ENCODE results near the gene CYTH3. TPM values are rescaled to one million over a fixed set of nuclear protein-coding genes. Genes with fewer than 3 reads are reported as not detected.
A peak's percentile ranks its signal among the peaks of the same experiment; 100 is the strongest.

The CYTH3 gene
- total RNA-seq, 1 experiment from 2014 or later, result 73.4 TPM

GRCh38 chr7:6271060-6271658 is 1.3 kb downstream of the CYTH3 start:
- Mint-ChIP-seq H3K4me1 (ENCODE audit: low read depth, unreplicated experiment) (peaks cover 68% of the 10 kb centered on the region), H3K36me3 (ENCODE audit: insufficient read depth, unreplicated experiment) (peaks cover 33% of the 10 kb centered on the region), H3K27me3 (ENCODE audit: unreplicated experiment) (no peaks in the 10 kb centered on the region), H3K9me3 (ENCODE audit: low read depth, unreplicated experiment) (no peaks in the 10 kb centered on the region), H3K4me3 (ENCODE audit: low read depth, unreplicated experiment) (peak overlapping the region; percentile 99), H3K27ac (ENCODE audit: unreplicated experiment) (peak overlapping the region; percentile 89)
- no TSS peak for BruUV-seq (replicated peaks)
- peak; percentile 47 for TF ChIP-seq CTCF (IDR thresholded peaks at IDR 0.05; ENCODE audit: unreplicated experiment)
- CTCF ChIA-PET, result interaction anchor here (1.0 to 1.9 kb wide), 7 partner anchors 11 to 53 kb away, joined by 3 to 13 read pairs (median 3); no protein-coding TSS in a partner anchor
- intact Hi-C loops (cut with micrococcal nuclease; ENCODE audit: unreplicated experiment), result loop anchor here (1.0 to 5.0 kb wide), 4 partner anchors 36 to 109 kb away; no protein-coding TSS in a partner anchor
- DNase-seq, result peak; percentile 76

GRCh38 chr7:6269527-6269926 is 2.9 kb downstream of the CYTH3 start:
- Mint-ChIP-seq H3K27me3 (ENCODE audit: unreplicated experiment) (no peaks in the 10 kb centered on the region), H3K4me3 (ENCODE audit: low read depth, unreplicated experiment) (peak overlapping the region; percentile 19), H3K27ac (ENCODE audit: unreplicated experiment) (peak overlapping the region; percentile 12)

GRCh38 chr7:6268907-6269306 is 3.5 kb downstream of the CYTH3 start:
- Mint-ChIP-seq H3K27ac (ENCODE audit: unreplicated experiment) (peak overlapping the region; percentile 29), H3K4me3 (ENCODE audit: low read depth, unreplicated experiment) (peak overlapping the region; percentile 19), H3K27me3 (ENCODE audit: unreplicated experiment) (no peaks in the 10 kb centered on the region), H3K4me1 (ENCODE audit: low read depth, unreplicated experiment) (peaks cover 83% of the 10 kb centered on the region), H3K9me3 (ENCODE audit: low read depth, unreplicated experiment) (no peaks in the 10 kb centered on the region), H3K36me3 (ENCODE audit: insufficient read depth, unreplicated experiment) (peaks cover 33% of the 10 kb centered on the region)
- peak; percentile 54 for DNase-seq
- TF ChIP-seq CTCF (IDR thresholded peaks at IDR 0.05; ENCODE audit: unreplicated experiment), result no peak
- CTCF ChIA-PET, result interaction anchor here (0.6 kb wide), 1 partner anchor 14 kb away, joined by 4 read pairs; no protein-coding TSS in a partner anchor
- intact Hi-C loops (cut with micrococcal nuclease; ENCODE audit: unreplicated experiment), result loop anchor here (5.0 kb wide), 2 partner anchors 62 to 92 kb away; no protein-coding TSS in a partner anchor
- BruUV-seq (replicated peaks), result no TSS peak

More at GRCh38 chr7:6269527-6269926, 2.9 kb downstream of the CYTH3 start:
- CTCF ChIA-PET, result interaction anchor here (0.6 to 0.9 kb wide), 2 partner anchors 10 to 13 kb away, joined by 3 to 4 read pairs; no protein-coding TSS in a partner anchor
- peaks cover 33% of the 10 kb centered on the region for H3K36me3 Mint-ChIP-seq (ENCODE audit: insufficient read depth, unreplicated experiment)
- TF ChIP-seq CTCF (IDR thresholded peaks at IDR 0.05; ENCODE audit: unreplicated experiment), result no peak
- peaks cover 79% of the 10 kb centered on the region for H3K4me1 Mint-ChIP-seq (ENCODE audit: low read depth, unreplicated experiment)
- no TSS peak for BruUV-seq (replicated peaks)
- intact Hi-C loops (cut with micrococcal nuclease; ENCODE audit: unreplicated experiment), result loop anchor here (5.0 kb wide), 2 partner anchors 62 to 92 kb away; no protein-coding TSS in a partner anchor
- H3K9me3 Mint-ChIP-seq (ENCODE audit: low read depth, unreplicated experiment), result no peaks in the 10 kb centered on the region
- DNase-seq, result no peak

- Mint-ChIP-seq H3K27me3 (ENCODE audit: unreplicated experiment) (no peaks in the 10 kb centered on the region), H3K4me1 (ENCODE audit: low read depth, unreplicated experiment) (peaks cover 78% of the 10 kb centered on the region), H3K9me3 (ENCODE audit: low read depth, unreplicated experiment) (no peaks in the 10 kb centered on the region), H3K4me3 (ENCODE audit: low read depth, unreplicated experiment) (peak overlapping the region; percentile 19), H3K27ac (ENCODE audit: unreplicated experiment) (peak overlapping the region; percentile 29), H3K36me3 (ENCODE audit: insufficient read depth, unreplicated experiment) (peaks cover 27% of the 10 kb centered on the region)
- TF ChIP-seq CTCF (IDR thresholded peaks at IDR 0.05; ENCODE audit: unreplicated experiment), result no peak
- BruUV-seq (replicated peaks), result no TSS peak
- intact Hi-C loops (cut with micrococcal nuclease; ENCODE audit: unreplicated experiment), result loop anchor here (5.0 kb wide), 2 partner anchors 61 to 91 kb away; no protein-coding TSS in a partner anchor
- CTCF ChIA-PET, result interaction anchor here (1.3 kb wide), 1 partner anchor 39 kb away, joined by 3 read pairs; no protein-coding TSS in a partner anchor
- no peak for DNase-seq
Measured at GRCh38 chr7:6268023-6268900, 4.2 kb downstream of the CYTH3 start.
